HepG2 (cell line): ENCODE data around the gene ARPC1B. TPM values are rescaled to one million over a fixed set of nuclear protein-coding genes. Genes with fewer than 3 reads are reported as not detected.
A peak's percentile ranks its signal among the peaks of the same experiment; 100 is the strongest.

Experiments
- AGO1 ChIP-seq: fragments of 200-400 bp; formaldehyde crosslinking; IDR thresholded peaks from 2 replicates; pipeline ENCODE4 v1.6.1; 2017; ENCODE audit warnings: mild to moderate bottlenecking, low read depth, low read length, moderate library complexity; ENCODE audit not compliant: poor library complexity, severe bottlenecking
- ARNT2 ChIP-seq: sonication (generic); formaldehyde crosslinking; IDR thresholded peaks from 2 replicates; pipeline ENCODE4 v1.8.0; 2022; ENCODE audit warnings: mild to moderate bottlenecking, low read depth, missing genetic modification reagents, moderate library complexity
- ATF4 ChIP-seq, 2 experiments: fragments of 450-650 bp in 1 of 2; sonication (generic) in 1 of 2; formaldehyde crosslinking; IDR thresholded peaks; 2 replicates each; pipeline versions ENCODE4 v1.5.0 to v1.8.0; 2020 to 2022; ENCODE audit warnings: mild to moderate bottlenecking in 1 of 2, missing genetic modification reagents in 1 of 2
- HCFC1 ChIP-seq: fragments of 150-350 bp; IDR thresholded peaks from 2 replicates; pipeline ENCODE4 v1.6.1; 2014; ENCODE audit warnings: low read depth, low read length
- HHEX ChIP-seq: IDR thresholded peaks from 2 replicates; pipeline ENCODE4 v1.6.1; 2016; ENCODE audit warnings: control low read depth
- HMGA1 ChIP-seq: sonication (generic); formaldehyde crosslinking; conservative IDR thresholded peaks from 2 replicates; pipeline ENCODE4 v1.4.0; 2020; ENCODE audit warnings: missing genetic modification reagents
- HNF4A ChIP-seq: sonication (generic); formaldehyde crosslinking; IDR thresholded peaks from 2 replicates; pipeline ENCODE4 v1.4.0; 2020; ENCODE audit warnings: missing genetic modification reagents
- HNRNPL ChIP-seq: fragments of 200-400 bp; formaldehyde crosslinking; IDR thresholded peaks from 2 replicates; pipeline ENCODE4 v1.6.1; 2017; ENCODE audit warnings: mild to moderate bottlenecking, low read depth, low read length
- HOXD1 ChIP-seq: sonication (generic); formaldehyde crosslinking; IDR thresholded peaks from 2 replicates; pipeline ENCODE4 v1.5.0; 2020; ENCODE audit warnings: missing genetic modification reagents
- IKZF4 ChIP-seq: sonication (generic); formaldehyde crosslinking; IDR thresholded peaks from 2 replicates; pipeline ENCODE4 v1.5.1; 2020; ENCODE audit warnings: borderline replicate concordance, mild to moderate bottlenecking, low read depth, missing genetic modification reagents; ENCODE audit errors: not compliant biosample characterization
- JUN ChIP-seq: sonication (generic); formaldehyde crosslinking; IDR thresholded peaks from 2 replicates; pipeline ENCODE4 v1.4.0; 2020; ENCODE audit warnings: mild to moderate bottlenecking, missing genetic modification reagents
- KLF6 ChIP-seq: IDR thresholded peaks from 2 replicates; pipeline ENCODE4 v1.8.0; 2016; ENCODE audit warnings: missing biosample characterization, missing genetic modification reagents
- MED13 ChIP-seq: sonication (generic); formaldehyde crosslinking; IDR thresholded peaks from 2 replicates; pipeline ENCODE4 v1.5.0; 2020; ENCODE audit warnings: missing genetic modification reagents
- NFIB ChIP-seq: sonication (generic); formaldehyde crosslinking; IDR thresholded peaks from 2 replicates; pipeline ENCODE4 v1.9.0; 2021; ENCODE audit warnings: missing genetic modification reagents, mild to moderate bottlenecking, borderline replicate concordance
- PHF8 ChIP-seq: sonication (generic); formaldehyde crosslinking; IDR thresholded peaks from 2 replicates; pipeline ENCODE4 v1.5.0; 2020; ENCODE audit warnings: missing genetic modification reagents
- ZBTB20 ChIP-seq: sonication (generic); formaldehyde crosslinking; IDR thresholded peaks from 2 replicates; pipeline ENCODE4 v1.8.1; 2023; ENCODE audit warnings: missing genetic modification reagents, low read depth, mild to moderate bottlenecking, borderline replicate concordance
- ZC3H4 ChIP-seq: sonication (generic); formaldehyde crosslinking; IDR thresholded peaks from 2 replicates; pipeline ENCODE4 v1.4.0; 2020; ENCODE audit warnings: missing genetic modification reagents, borderline replicate concordance
- ZFAT ChIP-seq: sonication (generic); formaldehyde crosslinking; conservative IDR thresholded peaks from 2 replicates; pipeline ENCODE4 v1.8.1; 2023; ENCODE audit warnings: missing genetic modification reagents, inconsistent platforms
- ZNF263 ChIP-seq: sonication (generic); formaldehyde crosslinking; IDR thresholded peaks from 2 replicates; pipeline ENCODE4 v1.4.0; 2020; ENCODE audit warnings: missing genetic modification reagents
- ZNF569 ChIP-seq: sonication (generic); formaldehyde crosslinking; IDR thresholded peaks from 2 replicates; pipeline ENCODE4 v1.5.0; 2020; ENCODE audit warnings: mild to moderate bottlenecking, missing genetic modification reagents, moderate library complexity, borderline replicate concordance
- ZNF652 ChIP-seq: IDR thresholded peaks from 2 replicates; pipeline ENCODE4 v1.6.1; 2016; ENCODE audit warnings: low read depth, borderline replicate concordance
- ZNF678 ChIP-seq: sonication (generic); formaldehyde crosslinking; IDR thresholded peaks from 2 replicates; pipeline ENCODE4 v1.4.0; 2020; ENCODE audit warnings: mild to moderate bottlenecking, missing genetic modification reagents
- ZNF724P ChIP-seq: sonication (generic); formaldehyde crosslinking; IDR thresholded peaks from 2 replicates; pipeline ENCODE4 v1.8.0; 2022; ENCODE audit warnings: missing genetic modification reagents, borderline replicate concordance
- polyA plus RNA-seq, 8 experiments: library from polyadenylated mRNA; depleted of rRNA in 3 of 8; stranded (reverse) in 7 of 8; unstranded in 1 of 8; fragments of >200 nt; fragmentation: Illumina TruSeq in 4 of 8; extraction: Trizol in 4 of 8; gene quantifications; 2 replicates each; pipeline versions ENCODE4 v1.2.1 to v1.2.3, GENCODE V29; 2011 to 2016; ENCODE audit warnings: low read depth in 4 of 8, missing spikeins in 1 of 8, mixed read lengths in 1 of 8; ENCODE audit not compliant: insufficient read depth in 1 of 8
- total RNA-seq, 5 experiments: library from RNA; depleted of rRNA; stranded (reverse); fragments of >200 nt; fragmentation: Illumina TruSeq; extraction: Trizol; gene quantifications; 2 replicates each; pipeline ENCODE4 v1.2.3, GENCODE V29; 2016; ENCODE audit warnings: low read depth in 1 of 5
- TF ChIP-seq, protein P1 (sequence below): IDR thresholded peaks from 2 replicates; pipeline ENCODE4 v1.6.1; 2016
- TF ChIP-seq, protein P2 (sequence below): sonication (generic); formaldehyde crosslinking; IDR thresholded peaks from 2 replicates; pipeline ENCODE4 v1.5.1; 2020; ENCODE audit warnings: mild to moderate bottlenecking, moderate library complexity, missing genetic modification reagents
- TF ChIP-seq, protein P3 (sequence below): sonication (generic); formaldehyde crosslinking; IDR thresholded peaks from 2 replicates; pipeline ENCODE4 v1.4.0; 2020; ENCODE audit warnings: mild to moderate bottlenecking, low read depth, missing genetic modification reagents

Gene ARPC1B
- total and polyA plus RNA-seq, 2 of the 13 experiments (the other 11 are each of a cell fraction or from before 2014, with no cell fraction given): 72.9 to 89.1 TPM

DNA sequence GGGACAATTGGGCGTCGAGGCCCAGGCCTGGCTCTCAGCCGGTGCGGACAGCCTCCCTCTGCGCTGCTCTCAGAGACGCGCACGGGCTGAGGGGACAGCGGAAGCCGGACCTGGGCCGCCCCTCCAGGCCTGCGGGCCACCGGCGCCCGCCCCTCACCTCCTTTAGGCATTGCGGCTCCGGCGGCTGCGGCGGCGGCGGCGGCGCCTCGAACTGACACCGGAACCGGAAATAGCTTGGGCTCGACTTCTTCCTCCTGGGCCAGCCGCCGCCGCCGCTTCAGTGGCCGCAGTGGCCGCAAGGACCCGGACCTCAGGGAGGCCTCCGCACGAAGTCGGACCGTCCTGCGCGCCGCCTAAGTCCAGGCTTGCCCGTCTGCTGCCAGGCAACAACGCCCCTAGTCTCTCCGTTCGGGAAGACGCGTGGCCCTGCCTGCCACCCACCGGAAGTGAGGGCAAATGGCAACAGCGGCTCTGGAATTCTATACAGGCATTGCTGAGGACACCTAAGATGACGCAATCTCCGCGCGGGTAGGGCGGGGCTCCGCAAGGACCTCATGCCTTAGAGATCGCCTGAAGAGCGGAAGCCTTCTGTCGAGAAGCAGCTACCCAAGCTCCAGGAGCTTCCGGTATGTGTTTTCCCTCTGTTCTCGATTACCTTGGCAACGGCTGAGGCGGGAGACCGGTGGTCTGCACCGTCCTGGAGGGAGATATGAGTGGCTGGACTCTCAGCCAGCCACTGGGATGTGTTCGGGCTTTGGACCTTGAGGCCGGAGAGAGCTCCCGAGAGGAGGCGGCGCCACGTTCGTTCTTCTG lies 34.1 kb downstream of the ARPC1B start, which contains the start of the genes BUD31 and PDAP1 (continued):
- TF ChIP-seq, protein P1, sequence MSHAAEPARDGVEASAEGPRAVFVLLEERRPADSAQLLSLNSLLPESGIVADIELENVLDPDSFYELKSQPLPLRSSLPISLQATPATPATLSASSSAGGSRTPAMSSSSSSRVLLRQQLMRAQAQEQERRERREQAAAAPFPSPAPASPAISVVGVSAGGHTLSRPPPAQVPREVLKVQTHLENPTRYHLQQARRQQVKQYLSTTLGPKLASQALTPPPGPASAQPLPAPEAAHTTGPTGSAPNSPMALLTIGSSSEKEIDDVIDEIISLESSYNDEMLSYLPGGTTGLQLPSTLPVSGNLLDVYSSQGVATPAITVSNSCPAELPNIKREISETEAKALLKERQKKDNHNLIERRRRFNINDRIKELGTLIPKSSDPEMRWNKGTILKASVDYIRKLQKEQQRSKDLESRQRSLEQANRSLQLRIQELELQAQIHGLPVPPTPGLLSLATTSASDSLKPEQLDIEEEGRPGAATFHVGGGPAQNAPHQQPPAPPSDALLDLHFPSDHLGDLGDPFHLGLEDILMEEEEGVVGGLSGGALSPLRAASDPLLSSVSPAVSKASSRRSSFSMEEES (CRISPR knock-in tag): peak; percentile 42; the same call in 1 of the 2 replicates
- TF ChIP-seq, protein P2, sequence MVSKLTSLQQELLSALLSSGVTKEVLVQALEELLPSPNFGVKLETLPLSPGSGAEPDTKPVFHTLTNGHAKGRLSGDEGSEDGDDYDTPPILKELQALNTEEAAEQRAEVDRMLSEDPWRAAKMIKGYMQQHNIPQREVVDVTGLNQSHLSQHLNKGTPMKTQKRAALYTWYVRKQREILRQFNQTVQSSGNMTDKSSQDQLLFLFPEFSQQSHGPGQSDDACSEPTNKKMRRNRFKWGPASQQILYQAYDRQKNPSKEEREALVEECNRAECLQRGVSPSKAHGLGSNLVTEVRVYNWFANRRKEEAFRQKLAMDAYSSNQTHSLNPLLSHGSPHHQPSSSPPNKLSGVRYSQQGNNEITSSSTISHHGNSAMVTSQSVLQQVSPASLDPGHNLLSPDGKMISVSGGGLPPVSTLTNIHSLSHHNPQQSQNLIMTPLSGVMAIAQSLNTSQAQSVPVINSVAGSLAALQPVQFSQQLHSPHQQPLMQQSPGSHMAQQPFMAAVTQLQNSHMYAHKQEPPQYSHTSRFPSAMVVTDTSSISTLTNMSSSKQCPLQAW (CRISPR knock-in tag): peak; percentile 96
- no peak for TF ChIP-seq ZNF569 (CRISPR knock-in tag)
- TF ChIP-seq, protein P3, sequence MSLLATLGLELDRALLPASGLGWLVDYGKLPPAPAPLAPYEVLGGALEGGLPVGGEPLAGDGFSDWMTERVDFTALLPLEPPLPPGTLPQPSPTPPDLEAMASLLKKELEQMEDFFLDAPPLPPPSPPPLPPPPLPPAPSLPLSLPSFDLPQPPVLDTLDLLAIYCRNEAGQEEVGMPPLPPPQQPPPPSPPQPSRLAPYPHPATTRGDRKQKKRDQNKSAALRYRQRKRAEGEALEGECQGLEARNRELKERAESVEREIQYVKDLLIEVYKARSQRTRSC: 0 out of 2 replicates have a peak, but pooled peaks have one; percentile 64
- peak; percentile 87; the same call in 1 of the 2 replicates for TF ChIP-seq JUN (CRISPR knock-in tag)
- no peak for TF ChIP-seq ZNF678 (CRISPR knock-in tag)
- TF ChIP-seq ZC3H4 (CRISPR knock-in tag): no peak
- peak; percentile 64; the same call in 1 of the 2 replicates for TF ChIP-seq ZNF724P
- peak; percentile 86 for TF ChIP-seq PHF8 (CRISPR knock-in tag)
- peak; percentile 96 to 100 for TF ChIP-seq ATF4 (CRISPR knock-in tag; IDR thresholded peaks at IDR 0.05)
- TF ChIP-seq MED13: 0 out of 2 replicates have a peak, but pooled peaks have one; percentile 34
- peak; percentile 23; the same call in 1 of the 2 replicates for TF ChIP-seq HNF4A (CRISPR knock-in tag)
- no peak for TF ChIP-seq IKZF4 (CRISPR knock-in tag)
- TF ChIP-seq HHEX: no peak
- TF ChIP-seq AGO1: peak; percentile 46
- no peak for TF ChIP-seq ZNF263 (CRISPR knock-in tag)
- TF ChIP-seq ZBTB20 (CRISPR knock-in tag): no peak
- no peak for TF ChIP-seq NFIB (CRISPR knock-in tag)
- TF ChIP-seq HCFC1: peak; percentile 60; the same call in 1 of the 2 replicates
- 0 out of 2 replicates have a peak, but pooled peaks have one; percentile 10 for TF ChIP-seq ZNF652
- no peak for TF ChIP-seq ZFAT (CRISPR knock-in tag)
- 0 out of 2 replicates have a peak, but pooled peaks have one; percentile 58 for TF ChIP-seq HNRNPL
- no peak for TF ChIP-seq HOXD1 (CRISPR knock-in tag)
- peak; percentile 75; the same call in 1 of the 2 replicates for TF ChIP-seq ARNT2 (CRISPR knock-in tag)
- TF ChIP-seq KLF6 (CRISPR knock-in tag): peak; percentile 85
- no peak for TF ChIP-seq HMGA1
